MM.1S (cell line): ENCODE results near the gene OVOL1.

Source experiments
- DNase-seq: peaks from one replicate; pipeline ENCODE4 v3.0.0-alpha.2; 2015
- H2AFZ ChIP-seq: fragments of 300-600 bp; sonication (generic); 2 replicates; pipeline ENCODE4 v1.6.0; 2016; ENCODE audit warnings: antibody characterized with exemption, low read length
- H3F3A ChIP-seq: fragments of 300-600 bp; sonication (generic); 2 replicates; pipeline ENCODE4 v1.6.1; 2016; ENCODE audit warnings: mild to moderate bottlenecking, antibody characterized with exemption, low read length, moderate library complexity, mixed read lengths; ENCODE audit not compliant: insufficient read depth
- H3K27ac ChIP-seq: fragments of 300-600 bp; sonication (generic); 2 replicates; pipeline ENCODE4 v1.5.1; 2016; ENCODE audit warnings: mild to moderate bottlenecking, low read length
- H3K27me3 ChIP-seq: fragments of 300-600 bp; sonication (generic); replicated peaks from 2 replicates; pipeline ENCODE4 v1.6.0; 2016; ENCODE audit warnings: low read length; ENCODE audit not compliant: insufficient read depth
- H3K36me3 ChIP-seq: fragments of 300-600 bp; sonication (generic); replicated peaks from 2 replicates; pipeline ENCODE4 v1.6.1; 2016; ENCODE audit warnings: mild to moderate bottlenecking, low read length, mixed read lengths; ENCODE audit not compliant: insufficient read depth
- H3K4me1 ChIP-seq: fragments of 300-600 bp; sonication (generic); 2 replicates; pipeline ENCODE4 v1.6.1; 2016; ENCODE audit warnings: low read length, mixed read lengths
- H3K4me2 ChIP-seq: fragments of 300-600 bp; sonication (generic); 2 replicates; pipeline ENCODE4 v1.6.0; 2016; ENCODE audit warnings: low read depth, low read length
- H3K4me3 ChIP-seq: fragments of 300-600 bp; sonication (generic); 2 replicates; pipeline ENCODE4 v1.5.1; 2016; ENCODE audit warnings: low read length, mixed read lengths
- H3K79me2 ChIP-seq: fragments of 300-600 bp; sonication (generic); 2 replicates; pipeline ENCODE4 v1.6.1; 2016; ENCODE audit warnings: mixed run types, low read length, mixed read lengths
- H3K9ac ChIP-seq: fragments of 300-600 bp; sonication (generic); 2 replicates; pipeline ENCODE4 v1.6.1; 2016; ENCODE audit warnings: low read length, mixed read lengths
- H3K9me2 ChIP-seq: fragments of 300-600 bp; sonication (generic); replicated peaks from 2 replicates; pipeline ENCODE4 v1.6.1; 2016; ENCODE audit warnings: mild to moderate bottlenecking, low read length, mixed read lengths; ENCODE audit not compliant: insufficient read depth
- H3K9me3 ChIP-seq: fragments of 300-600 bp; sonication (generic); replicated peaks from 2 replicates; pipeline ENCODE4 v1.6.1; 2016; ENCODE audit warnings: mild to moderate bottlenecking, low read length, mixed read lengths; ENCODE audit not compliant: insufficient read depth
- H4K20me1 ChIP-seq: fragments of 300-600 bp; sonication (generic); 2 replicates; pipeline ENCODE4 v1.6.1; 2016; ENCODE audit warnings: mild to moderate bottlenecking, low read length, moderate library complexity, mixed read lengths; ENCODE audit not compliant: insufficient read depth
- CTCF ChIP-seq: fragments of 300-600 bp; sonication (generic); IDR thresholded peaks from 2 replicates; pipeline ENCODE4 v1.5.1; 2016; ENCODE audit warnings: antibody characterized with exemption, low read length, mixed read lengths
- EZH2 ChIP-seq: fragments of 300-600 bp; sonication (generic); optimal IDR thresholded peaks from 2 replicates; pipeline ENCODE3; 2017; ENCODE audit warnings: low read depth, mild to moderate bottlenecking, antibody characterized with exemption, low read length, mixed read lengths
- EZH2phosphoT487 ChIP-seq: fragments of 300-600 bp; sonication (generic); IDR thresholded peaks from 2 replicates; pipeline ENCODE4 v1.6.1; 2018; ENCODE audit warnings: antibody characterized with exemption, low read length

The OVOL1 gene

DNA sequence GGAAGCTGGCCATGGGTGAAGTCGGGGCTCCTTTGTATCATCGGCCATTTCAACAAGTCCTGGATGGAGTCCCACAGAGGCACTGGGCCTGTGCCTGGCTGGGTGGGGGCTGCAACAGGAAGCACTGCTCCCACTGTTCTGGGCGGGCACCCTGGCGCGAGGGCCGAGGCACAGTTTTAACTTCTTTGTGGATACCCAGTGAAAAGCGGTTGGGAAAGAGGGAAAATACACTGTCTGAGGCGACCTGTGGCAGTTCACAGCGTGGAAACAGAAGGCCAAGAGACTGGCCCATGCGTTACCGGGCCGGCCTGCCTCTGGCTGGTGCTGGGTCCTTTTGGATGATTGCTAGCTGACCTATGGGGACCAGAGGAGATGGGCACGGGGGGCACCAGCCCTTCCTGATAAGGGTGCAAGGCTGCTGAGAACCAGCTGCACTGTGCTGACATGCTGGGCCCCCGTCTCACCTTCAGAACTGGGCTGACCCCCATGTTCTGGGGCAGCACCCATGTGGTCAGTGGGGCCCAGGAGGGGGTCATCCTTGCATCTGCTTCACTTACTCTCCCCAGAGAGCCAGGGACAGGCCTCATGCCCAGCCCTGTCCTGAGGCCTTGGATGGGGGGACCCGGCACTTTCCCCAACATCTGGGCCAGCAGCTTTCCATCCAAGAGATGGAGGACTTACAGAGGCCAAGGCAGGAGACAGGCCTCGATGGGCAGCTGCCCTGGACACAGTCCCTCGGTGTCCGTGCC lies 4.2 kb downstream of the OVOL1 start:
- Histone ChIP-seq H3K9me2 (no peaks in the 10 kb centered on the region), H3K36me3 (no peaks in the 10 kb centered on the region), H3K4me1 (peaks cover 15% of the 10 kb centered on the region), H3K9me3 (no peaks in the 10 kb centered on the region), H3F3A (no peaks in the 10 kb centered on the region), H3K4me3 (no peak overlapping the region), H4K20me1 (no peaks in the 10 kb centered on the region), H3K79me2 (no peaks in the 10 kb centered on the region), H3K27ac (peak overlapping the region; percentile 50; the same call in 1 of the 2 replicates), H3K9ac (no peak overlapping the region), H2AFZ (peak overlapping the region; percentile 42; the same call in 1 of the 2 replicates), H3K4me2 (peak overlapping the region; percentile 30; the same call in 1 of the 2 replicates), H3K27me3 (peaks cover 32% of the 10 kb centered on the region)
- TF ChIP-seq CTCF (no peak), EZH2phosphoT487 (no peak), EZH2 (no peak)
- DNase-seq: no peak

- peak overlapping the region; percentile 42 for H2AFZ ChIP-seq
- peak; percentile 76 for DNase-seq
- H3K9me2 ChIP-seq: no peaks in the 10 kb centered on the region
- TF ChIP-seq CTCF (no peak), EZH2 (no peak), EZH2phosphoT487 (no peak)
- H3K36me3 ChIP-seq: no peaks in the 10 kb centered on the region
- peaks cover 15% of the 10 kb centered on the region for H3K4me1 ChIP-seq
- H3K4me3 ChIP-seq: no peak overlapping the region
- peak overlapping the region; percentile 30; the same call in 1 of the 2 replicates for H3K4me2 ChIP-seq
- H3K27me3 ChIP-seq: peaks cover 32% of the 10 kb centered on the region
- no peaks in the 10 kb centered on the region for H3F3A ChIP-seq
- H3K79me2 ChIP-seq: no peaks in the 10 kb centered on the region
- no peaks in the 10 kb centered on the region for H3K9me3 ChIP-seq
- H3K9ac ChIP-seq: peak overlapping the region; percentile 22; the same call in 1 of the 2 replicates
- no peaks in the 10 kb centered on the region for H4K20me1 ChIP-seq
- H3K27ac ChIP-seq: peak overlapping the region; percentile 50; the same call in 1 of the 2 replicates
Observed at GRCh38 chr11:65791719-65792213, 4.9 kb downstream of the OVOL1 start.

DNA sequence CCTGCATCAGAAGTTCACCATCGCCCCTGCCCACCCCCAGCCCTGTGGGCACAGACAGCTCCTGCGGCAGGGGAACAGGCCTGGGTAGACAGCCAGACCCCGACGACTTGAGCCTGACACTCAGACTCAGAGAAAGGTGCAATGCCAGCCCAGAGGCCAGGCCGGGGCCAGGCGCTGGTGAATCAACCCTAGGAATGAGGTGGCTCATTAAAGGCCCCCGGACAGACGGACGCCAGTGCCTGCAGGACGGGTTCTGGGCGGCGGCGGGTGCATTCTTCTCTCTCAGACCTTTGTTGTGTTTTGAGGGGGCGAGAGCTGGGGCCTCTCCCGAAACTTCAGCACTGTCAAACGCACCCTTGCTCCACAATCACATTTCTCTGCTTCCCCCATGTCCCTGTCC lies 5.6 kb downstream of the OVOL1 start:
- DNase-seq: no peak
- H3K4me3 ChIP-seq: no peak overlapping the region
- H3K27me3 ChIP-seq: peaks cover 28% of the 10 kb centered on the region
- no peaks in the 10 kb centered on the region for H4K20me1 ChIP-seq
- peaks cover 15% of the 10 kb centered on the region for H3K4me1 ChIP-seq
- no peaks in the 10 kb centered on the region for H3K79me2 ChIP-seq
- H3F3A ChIP-seq: no peaks in the 10 kb centered on the region
- H3K9me3 ChIP-seq: no peaks in the 10 kb centered on the region
- H3K36me3 ChIP-seq: no peaks in the 10 kb centered on the region
- no peak overlapping the region for H3K27ac ChIP-seq
- TF ChIP-seq EZH2phosphoT487 (no peak), CTCF (no peak), EZH2 (no peak)
- H3K9me2 ChIP-seq: no peaks in the 10 kb centered on the region
- H3K9ac ChIP-seq: no peak overlapping the region
- no peak overlapping the region for H2AFZ ChIP-seq
- H3K4me2 ChIP-seq: no peak overlapping the region
